A673 (cell line): ENCODE results near the gene TBC1D5.

Experiments used
- CTCF ChIP-seq: fragments of 300-800, 200-600 bp; sonication (generic); conservative IDR thresholded peaks from 2 replicates; pipeline ENCODE4 v1.5.1; 2017; ENCODE audit warnings: low read depth, mild to moderate bottlenecking, antibody characterized with exemption, low read length, moderate library complexity, mixed read lengths
- EZH2 ChIP-seq: fragments of 200-600 bp; sonication (generic); IDR thresholded peaks from 2 replicates; pipeline ENCODE4 v1.6.1; 2017; ENCODE audit warnings: borderline replicate concordance, low read depth, mild to moderate bottlenecking, mixed read lengths, antibody characterized with exemption, low read length; ENCODE audit not compliant: poor library complexity, severe bottlenecking

- TF ChIP-seq CTCF (no peak), EZH2 (no peak)
Measured at GRCh38 chr3:17155951-17156350, 586.5 kb downstream of the TBC1D5 start.
